Activated CD8-positive, alpha-beta memory T cell treated with anti-CD3 and anti-CD28 coated beads for 4 hours (primary cell): ENCODE measurements around the gene RFX3.

ENCODE experiments used
- DNase-seq, 2 donors: peaks; one replicate each; pipeline ENCODE4 v3.0.0-alpha.2; 2020; ENCODE audit warnings: low read depth in 2 of 2

Gene RFX3

DNA sequence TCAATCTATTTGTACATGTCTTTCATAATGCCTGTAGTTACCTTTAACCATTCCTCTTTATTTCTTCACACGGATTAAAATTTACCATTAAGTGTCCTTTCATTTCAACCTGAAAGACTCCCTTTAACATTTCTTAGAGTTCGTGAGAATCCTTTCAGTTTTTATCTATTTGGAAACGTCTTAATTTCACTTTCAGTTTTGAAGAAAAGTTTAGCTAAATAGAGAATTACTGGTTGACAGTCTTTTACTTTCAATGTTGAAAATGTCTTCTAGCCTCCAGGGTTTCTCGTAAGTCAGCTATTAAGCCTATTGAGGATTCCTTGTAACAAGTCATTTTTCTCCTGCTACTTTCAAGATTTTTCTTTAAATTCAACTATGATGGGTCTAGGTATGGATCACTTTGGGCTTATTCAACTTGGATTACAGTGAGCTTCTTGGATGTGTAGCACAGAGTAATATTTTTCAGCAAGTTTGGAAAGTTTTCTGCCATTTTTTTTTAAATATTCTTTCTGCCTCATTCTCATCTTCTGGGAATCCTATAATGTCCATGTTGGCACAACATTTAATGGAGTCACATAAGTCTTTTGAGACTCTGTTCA, 48.5 kb downstream of the RFX3 start:
- DNase-seq: no peak

- no peak for DNase-seq
These were observed 50.3 kb downstream of the RFX3 start for GRCh38 chr9:3475300-3476020.

DNA sequence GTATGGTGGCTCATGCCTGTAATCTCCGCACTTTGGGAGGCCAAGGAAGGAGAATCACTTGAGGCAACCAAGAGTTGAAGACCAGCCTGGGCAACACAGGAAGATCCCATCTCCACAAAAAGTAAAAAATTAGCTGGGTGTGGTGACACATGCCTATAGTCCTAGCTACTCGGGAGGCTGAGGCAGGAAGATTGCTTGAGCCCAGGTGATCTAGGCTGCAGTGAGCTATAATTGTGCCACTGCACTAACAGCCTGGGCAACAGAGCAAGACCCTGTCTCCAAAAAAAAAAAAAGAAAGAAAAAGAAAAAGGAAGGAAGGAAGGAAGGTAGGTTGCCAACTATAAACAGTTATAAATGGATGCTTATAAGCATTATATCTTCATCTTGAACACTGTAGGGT, 51.0 kb downstream of the RFX3 start:
- no peak for DNase-seq

GRCh38 chr9:3473405-3473804, 52.4 kb downstream of the RFX3 start:
- no peak for DNase-seq

DNA sequence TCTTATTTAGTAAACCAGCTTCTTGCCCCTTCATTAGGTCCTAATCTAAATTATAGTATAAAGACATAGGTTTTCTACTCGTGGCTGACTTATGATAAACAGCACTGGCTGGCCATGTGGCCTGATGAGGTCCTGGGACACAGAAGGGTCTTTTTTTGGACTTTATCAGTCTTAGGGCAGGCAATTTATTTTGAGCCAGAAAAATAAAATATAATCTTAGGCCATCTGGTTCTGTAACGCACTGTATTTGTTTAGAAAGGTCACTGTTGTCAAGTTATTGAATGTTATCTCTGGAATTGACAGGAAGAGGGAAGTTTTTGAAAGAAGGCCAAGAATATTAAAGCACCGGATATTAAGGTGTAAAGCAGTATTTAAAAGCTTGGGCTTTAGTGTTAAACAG, 53.9 kb downstream of the RFX3 start:
- DNase-seq: no peak

DNA sequence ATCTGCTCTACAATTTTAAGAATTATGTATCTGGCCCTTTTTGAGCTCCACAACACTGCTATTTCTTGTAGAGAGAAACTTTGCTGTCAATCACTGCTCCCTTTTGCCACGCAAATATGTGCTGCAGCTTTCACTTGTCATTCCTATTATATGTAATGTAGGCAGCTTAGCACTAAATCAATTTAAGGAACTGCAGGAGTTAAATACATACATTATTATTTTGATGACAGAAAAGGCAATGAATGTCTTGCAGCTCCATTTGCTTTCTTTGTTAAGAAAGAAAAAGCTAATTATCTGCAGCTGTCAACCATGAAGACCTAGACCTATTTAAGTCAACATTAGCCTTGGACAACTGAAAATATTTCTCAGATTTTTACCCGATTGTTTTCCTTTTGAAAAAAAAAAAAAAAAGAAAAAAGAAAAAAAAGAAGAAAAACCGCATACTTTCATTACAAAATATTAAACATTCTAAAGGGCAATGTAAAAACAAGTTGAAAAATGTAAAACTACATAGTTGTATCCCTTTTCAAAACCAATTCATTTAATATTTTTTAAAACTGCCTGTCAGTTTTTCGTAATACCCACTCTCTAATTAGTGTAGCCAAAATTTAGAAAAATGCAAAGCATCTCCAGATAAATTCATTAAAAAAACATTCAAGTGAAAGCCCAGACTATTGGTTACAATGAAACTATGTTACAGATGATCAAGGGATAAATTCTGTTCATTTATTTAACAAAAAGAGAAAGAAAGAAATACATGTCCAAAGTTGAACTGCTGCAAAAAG, 57.2 kb downstream of the RFX3 start:
- DNase-seq: no peak

DNA sequence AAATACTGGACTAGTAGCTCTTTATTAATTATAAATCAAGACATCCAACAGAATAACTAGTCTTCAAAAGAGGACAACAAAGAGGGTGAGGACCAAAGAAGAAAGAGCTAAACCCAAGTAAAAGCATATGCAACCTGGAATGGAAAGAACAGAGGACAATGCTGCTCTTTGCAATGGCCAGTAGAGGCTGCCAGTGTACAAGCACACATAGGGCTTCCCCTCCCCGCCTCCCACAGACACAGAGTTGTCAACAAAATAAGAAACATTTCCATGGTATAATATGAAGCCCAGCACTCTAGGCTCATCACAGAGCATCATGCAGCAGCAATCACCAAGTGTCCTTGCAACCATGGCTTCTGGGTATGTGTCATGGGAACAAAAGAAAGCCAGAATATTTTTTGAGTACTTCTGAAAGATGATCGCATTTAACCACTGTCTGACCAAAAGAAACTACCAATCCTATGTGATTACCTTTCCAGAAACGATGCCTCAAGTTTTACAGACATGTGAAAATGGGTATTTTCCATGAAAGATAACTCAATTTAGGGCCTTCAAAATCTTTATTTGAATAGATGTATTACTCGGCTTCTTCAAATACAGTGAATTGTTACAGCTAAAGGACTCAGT, 58.1 kb downstream of the RFX3 start:
- DNase-seq: peak; percentile 23 to 29

GRCh38 chr9:3464033-3464638, 61.7 kb downstream of the RFX3 start:
- no peak for DNase-seq

GRCh38 chr9:3458806-3459475, 66.9 kb downstream of the RFX3 start:
- DNase-seq: no peak

DNA sequence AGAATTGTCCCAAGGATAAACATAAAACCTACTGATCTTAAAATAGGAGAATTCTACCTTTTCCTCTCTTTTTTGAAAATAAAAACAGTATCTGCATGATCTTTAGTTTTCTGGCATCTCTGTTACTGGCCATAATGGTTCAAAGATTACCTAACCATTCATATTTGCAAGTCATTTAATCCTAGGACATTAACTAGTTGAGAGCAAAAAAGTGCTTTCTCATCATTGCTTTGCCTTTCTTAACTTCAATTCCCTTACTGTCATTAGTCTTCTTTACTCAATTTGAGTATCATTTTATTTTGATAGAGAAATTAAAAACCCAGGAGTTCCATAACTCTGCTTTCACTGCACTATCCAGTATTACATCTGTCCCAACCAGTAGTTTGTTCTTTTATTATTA, 68.6 kb downstream of the RFX3 start:
- DNase-seq: no peak

GRCh38 chr9:3455717-3456116, 70.1 kb downstream of the RFX3 start:
- no peak for DNase-seq

DNA sequence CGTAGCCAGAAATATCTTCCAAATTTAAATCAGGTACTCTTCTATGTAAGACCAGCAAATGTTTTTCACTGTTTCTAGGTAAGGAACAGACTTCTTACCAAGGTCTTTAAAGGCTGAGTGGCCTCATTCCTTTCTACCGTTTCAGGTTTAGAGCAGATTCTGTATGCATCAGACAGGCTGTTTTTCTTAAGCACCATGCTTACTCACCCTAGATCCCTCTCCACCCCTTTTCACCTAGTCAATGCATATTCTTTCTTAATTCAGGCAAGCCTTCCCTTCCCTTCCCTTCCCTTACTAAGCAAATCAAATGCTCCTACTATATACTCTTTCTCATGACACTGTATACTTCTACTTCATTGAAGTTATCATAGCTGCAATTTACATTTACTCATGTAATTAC, 70.7 kb downstream of the RFX3 start:
- no peak for DNase-seq

DNA sequence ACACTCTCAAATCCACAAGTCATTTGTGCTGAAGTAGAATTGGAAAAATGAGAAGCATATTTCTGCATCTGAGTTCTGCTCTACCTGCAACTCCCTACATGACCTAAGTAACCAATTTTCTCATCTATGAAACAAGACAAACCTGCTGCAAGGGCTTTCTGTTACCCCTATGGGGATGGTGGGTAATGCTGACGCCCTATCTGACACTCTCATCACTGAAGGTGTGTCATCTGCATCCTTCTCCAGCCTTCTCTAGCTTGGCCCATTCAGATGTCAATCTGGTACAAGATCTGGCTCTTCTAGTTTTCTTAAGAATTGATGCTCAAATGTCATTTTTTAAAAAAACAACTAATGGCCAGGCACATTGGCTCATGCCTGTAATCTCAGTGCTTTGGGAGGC, 73.8 kb downstream of the RFX3 start:
- DNase-seq: no peak

- DNase-seq: no peak
These were observed 78.0 kb downstream of the RFX3 start for GRCh38 chr9:3447788-3448187.

DNA sequence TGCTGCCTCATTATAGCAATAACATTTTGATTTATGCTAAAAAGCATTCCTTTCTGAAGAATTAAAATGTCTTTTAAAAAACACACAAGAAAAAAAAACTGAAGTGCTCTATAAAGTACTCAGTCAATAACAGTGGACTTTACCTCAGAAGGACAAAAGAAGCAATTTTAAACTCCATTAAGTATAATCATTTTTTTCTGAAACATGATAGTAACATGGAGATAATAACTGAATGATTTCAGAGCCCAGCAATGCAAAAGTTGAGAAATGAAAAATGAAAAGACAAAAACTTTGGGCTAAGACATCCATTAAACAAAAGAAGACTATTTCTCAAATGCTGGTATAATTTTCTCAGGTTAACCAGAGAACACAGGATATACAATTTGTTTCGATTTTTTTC, 78.7 kb downstream of the RFX3 start:
- no peak for DNase-seq

DNA sequence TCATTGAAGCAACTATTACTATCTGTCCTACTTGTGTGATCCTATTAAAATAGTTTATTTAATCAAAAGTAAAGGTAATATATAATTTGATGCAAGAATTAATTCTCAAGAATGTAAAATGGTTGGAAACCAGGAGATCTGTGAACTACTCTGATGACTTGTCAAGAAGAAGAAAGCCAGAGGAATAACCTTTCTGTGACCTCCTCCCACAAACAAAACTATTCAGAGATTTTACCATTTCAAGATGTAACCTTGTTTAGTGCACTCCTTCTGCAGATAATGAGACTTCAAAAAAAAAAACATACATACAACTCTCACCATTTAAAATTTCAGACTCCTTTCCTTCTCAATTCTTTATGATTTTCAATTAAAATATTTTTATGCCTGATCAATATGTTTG, 79.5 kb downstream of the RFX3 start:
- no peak for DNase-seq

DNA sequence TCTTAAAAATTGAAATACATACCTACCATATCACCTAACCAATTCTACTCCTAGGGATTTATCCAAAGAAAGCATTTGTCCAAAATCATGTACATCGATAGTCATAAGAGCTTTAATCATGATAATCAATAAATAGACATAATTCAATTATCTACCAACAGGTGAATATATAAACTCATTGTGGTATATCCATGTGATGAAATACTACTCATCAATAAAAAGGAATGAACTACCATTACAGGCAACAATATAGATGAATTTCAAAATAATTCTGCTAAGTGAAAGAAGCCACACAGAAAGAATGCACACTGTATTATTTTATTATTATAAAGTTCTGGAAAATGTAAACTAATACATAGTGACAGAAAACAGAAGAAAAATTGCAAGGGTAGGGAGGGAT, 81.8 kb downstream of the RFX3 start:
- no peak for DNase-seq

DNA sequence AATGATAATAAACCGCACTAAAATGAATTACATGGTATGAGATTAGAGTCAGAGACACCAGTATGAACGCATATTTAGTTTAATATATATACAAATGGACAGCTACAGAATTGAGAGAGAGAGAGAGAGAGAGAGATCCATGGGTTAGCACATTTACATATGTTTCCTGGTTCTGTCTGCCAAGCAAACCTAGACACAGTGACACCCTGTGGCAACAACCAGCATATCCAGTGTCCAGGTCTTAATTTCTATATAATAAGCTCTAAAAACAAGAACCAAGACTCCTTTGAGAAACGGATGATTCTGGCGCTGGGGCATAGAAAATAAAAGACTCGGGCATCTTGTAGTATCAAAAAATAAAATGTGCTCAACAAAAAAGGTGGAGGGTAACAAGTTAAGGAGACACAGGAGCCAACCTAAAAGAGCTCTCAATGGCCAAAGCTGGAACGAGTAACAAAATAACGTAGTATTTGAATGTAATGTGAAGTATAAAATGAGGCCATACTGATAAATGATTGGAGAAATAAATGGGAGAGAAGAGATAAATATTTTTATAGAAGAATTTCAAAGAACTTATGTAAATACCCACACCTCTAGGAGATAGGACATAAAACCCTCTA, 84.5 kb downstream of the RFX3 start:
- peak; percentile 4 to 6 for DNase-seq

GRCh38 chr9:3436629-3437420, 89.0 kb downstream of the RFX3 start:
- no peak for DNase-seq

GRCh38 chr9:3435732-3436131, 90.1 kb downstream of the RFX3 start:
- DNase-seq: no peak
